Measurements from ENCODE around the gene BMI1. TPM values are rescaled to one million over a fixed set of nuclear protein-coding genes. Genes with fewer than 3 reads are reported as not detected.

BMI1 gene
- total RNA-seq, 4 donors from 2014 or later: 41.2 to 73.5 (median 59.0) TPM

DNA sequence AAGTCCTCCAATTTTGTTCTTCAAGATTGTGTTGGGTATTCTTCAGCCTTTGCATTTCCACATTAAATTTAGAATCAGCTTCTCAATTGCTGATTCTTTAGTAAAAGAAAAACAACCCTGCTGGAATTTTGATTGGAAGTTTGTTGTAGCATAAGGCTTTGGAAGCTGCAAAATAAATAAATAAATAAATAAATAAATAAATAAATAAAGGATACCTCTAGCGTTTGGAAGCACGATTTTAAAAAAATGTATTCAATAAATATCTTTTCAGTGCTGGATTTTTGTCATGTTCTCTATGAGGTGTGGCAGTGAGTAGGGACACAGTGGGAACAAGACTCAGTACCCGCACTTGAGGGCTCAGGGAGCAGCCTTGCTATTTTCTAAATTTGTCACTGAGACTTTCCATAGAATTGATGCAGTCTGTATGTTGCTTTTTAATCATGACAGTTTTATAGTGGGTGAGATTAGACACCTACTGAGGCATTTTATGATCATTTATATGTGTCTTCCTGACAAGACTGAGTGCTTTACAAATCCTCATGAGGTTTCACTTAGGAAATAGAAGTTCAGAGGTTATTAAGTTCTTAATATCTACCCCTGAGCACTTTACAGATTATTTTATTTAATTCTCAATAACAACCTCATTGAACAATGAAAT lies 27.0 kb upstream of the BMI1 start:
- H3K4me3 ChIP-seq (replicated peaks in 1 of 3): no peak overlapping the region
- H3K36me3 ChIP-seq: no peaks in the 10 kb centered on the region
- H3K27me3 ChIP-seq: no peaks in the 10 kb centered on the region
- WGBS, 2 donors: 92 to 93% methylated on average over 3 of the region's 3 CpGs
- intact Hi-C loops (cut with DNase I): no loop called here
- H3K4me1 ChIP-seq: no peaks in the 10 kb centered on the region
- H3K9me3 ChIP-seq: no peaks in the 10 kb centered on the region
- DNase-seq: no peak
- TF ChIP-seq, protein P1, sequence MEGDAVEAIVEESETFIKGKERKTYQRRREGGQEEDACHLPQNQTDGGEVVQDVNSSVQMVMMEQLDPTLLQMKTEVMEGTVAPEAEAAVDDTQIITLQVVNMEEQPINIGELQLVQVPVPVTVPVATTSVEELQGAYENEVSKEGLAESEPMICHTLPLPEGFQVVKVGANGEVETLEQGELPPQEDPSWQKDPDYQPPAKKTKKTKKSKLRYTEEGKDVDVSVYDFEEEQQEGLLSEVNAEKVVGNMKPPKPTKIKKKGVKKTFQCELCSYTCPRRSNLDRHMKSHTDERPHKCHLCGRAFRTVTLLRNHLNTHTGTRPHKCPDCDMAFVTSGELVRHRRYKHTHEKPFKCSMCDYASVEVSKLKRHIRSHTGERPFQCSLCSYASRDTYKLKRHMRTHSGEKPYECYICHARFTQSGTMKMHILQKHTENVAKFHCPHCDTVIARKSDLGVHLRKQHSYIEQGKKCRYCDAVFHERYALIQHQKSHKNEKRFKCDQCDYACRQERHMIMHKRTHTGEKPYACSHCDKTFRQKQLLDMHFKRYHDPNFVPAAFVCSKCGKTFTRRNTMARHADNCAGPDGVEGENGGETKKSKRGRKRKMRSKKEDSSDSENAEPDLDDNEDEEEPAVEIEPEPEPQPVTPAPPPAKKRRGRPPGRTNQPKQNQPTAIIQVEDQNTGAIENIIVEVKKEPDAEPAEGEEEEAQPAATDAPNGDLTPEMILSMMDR (IDR thresholded peaks at IDR 0.05): no peak
- TF ChIP-seq POLR2A (IDR thresholded peaks at IDR 0.05): no peak
- H3K27ac ChIP-seq: no peak overlapping the region

DNA sequence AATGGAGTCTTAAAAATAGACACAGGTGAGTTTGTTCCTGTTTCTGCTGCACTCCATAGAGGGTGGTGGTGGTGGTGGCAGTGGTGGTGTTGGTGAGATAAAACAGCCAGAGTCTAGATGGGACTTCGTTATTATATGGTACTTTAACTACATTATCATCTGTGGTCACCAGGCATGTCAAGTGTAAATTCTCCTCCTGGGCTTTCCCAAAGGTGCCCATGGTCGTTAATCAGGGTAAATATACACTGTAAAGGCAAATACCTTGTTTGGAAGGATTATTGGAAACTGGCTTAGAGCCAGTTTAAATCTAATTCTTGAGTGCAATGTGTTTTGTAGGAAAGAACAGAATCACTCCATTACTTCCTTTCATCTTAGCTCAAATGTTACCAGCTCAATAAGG lies 26.2 kb upstream of the BMI1 start:
- Histone ChIP-seq H3K27ac (no peak overlapping the region), H3K4me1 (no peaks in the 10 kb centered on the region), H3K36me3 (no peaks in the 10 kb centered on the region), H3K9me3 (no peaks in the 10 kb centered on the region), H3K4me3 (replicated peaks in 1 of 3) (no peak overlapping the region), H3K27me3 (no peaks in the 10 kb centered on the region)
- TF ChIP-seq, protein P1 (IDR thresholded peaks at IDR 0.05): no peak
- TF ChIP-seq POLR2A (IDR thresholded peaks at IDR 0.05): no peak
- DNase-seq: no peak
- intact Hi-C loops (cut with DNase I): no loop called here
- WGBS, 2 donors: 39 to 50% methylated on average over 2 of the region's 2 CpGs

DNA sequence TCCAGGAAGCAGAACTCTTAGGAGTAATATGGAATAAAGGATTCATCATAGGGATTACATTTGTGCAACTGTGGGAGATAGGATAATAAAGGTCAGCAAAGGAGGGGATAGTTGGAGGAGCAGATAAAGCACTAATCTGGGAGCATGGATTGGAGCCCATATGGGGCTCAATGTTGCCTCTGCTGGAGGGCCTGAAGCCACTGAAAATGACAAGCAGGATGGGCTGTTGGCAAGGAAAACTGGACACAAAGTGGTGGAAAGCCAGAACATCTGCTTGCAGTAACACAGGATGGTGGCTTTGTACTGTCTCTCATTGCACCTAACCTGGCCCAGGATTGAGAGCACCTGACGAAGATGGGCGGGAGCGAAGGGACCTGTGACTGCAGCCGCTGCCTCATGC lies 19.7 kb upstream of the BMI1 start:
- Histone ChIP-seq H3K4me1 (no peaks in the 10 kb centered on the region), H3K36me3 (no peaks in the 10 kb centered on the region), H3K9me3 (no peaks in the 10 kb centered on the region), H3K27me3 (no peaks in the 10 kb centered on the region), H3K27ac (no peak overlapping the region), H3K4me3 (replicated peaks in 1 of 3) (no peak overlapping the region)
- intact Hi-C loops (cut with DNase I): loop anchor here (10.0 kb wide), 1 partner anchor 56 kb away; no protein-coding TSS in a partner anchor
- no peak for TF ChIP-seq POLR2A (IDR thresholded peaks at IDR 0.05)
- TF ChIP-seq, protein P1 (IDR thresholded peaks at IDR 0.05): no peak
- WGBS, 2 donors: 97 to 100% methylated on average over 4 of the region's 4 CpGs
- no peak for DNase-seq

DNA sequence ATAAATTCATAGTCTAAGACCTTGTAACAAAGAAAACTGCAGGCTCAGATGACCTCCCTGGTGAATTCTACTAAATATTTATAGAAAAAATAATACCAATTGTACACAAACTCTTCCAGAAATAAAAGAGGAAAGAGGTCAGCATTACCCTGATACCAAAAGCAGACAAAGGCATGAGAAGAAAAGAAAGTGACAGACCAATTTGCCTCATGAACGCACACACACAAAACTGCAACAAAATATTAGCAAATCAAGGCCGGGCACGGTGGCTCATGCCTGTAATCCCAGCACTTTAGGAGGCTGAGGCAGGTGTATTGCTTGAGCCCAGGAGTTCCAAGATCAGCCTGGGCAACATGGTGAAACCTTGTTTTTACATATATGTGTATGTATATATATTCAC lies 17.4 kb upstream of the BMI1 start:
- Histone ChIP-seq H3K27ac (no peak overlapping the region), H3K27me3 (no peaks in the 10 kb centered on the region), H3K9me3 (no peaks in the 10 kb centered on the region), H3K4me1 (no peaks in the 10 kb centered on the region), H3K4me3 (replicated peaks in 1 of 3) (no peak overlapping the region), H3K36me3 (no peaks in the 10 kb centered on the region)
- 96 to 98% methylated on average over 3 of the region's 3 CpGs for WGBS, 2 donors
- TF ChIP-seq, protein P1 (IDR thresholded peaks at IDR 0.05): no peak
- no peak for TF ChIP-seq POLR2A (IDR thresholded peaks at IDR 0.05)
- no peak for DNase-seq
- intact Hi-C loops (cut with DNase I): loop anchor here (10.0 kb wide), 1 partner anchor 59 kb away; no protein-coding TSS in a partner anchor

DNA sequence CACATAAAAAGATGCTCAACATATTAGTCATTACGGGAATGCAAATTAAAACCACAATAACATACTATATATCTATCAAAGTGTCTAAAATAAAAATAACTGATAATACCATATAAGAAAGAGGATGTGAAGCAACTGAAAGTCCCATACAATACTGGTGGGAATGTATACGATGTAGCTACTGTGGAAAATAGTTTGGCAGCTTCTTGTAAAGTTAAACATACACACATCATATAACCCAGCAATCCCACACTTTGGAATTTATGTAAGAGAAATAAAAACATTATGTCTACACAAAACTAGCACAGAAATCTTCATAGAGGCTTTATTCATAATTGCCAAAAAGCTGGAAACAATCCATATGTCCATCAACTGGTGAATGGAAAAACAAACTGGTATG lies 15.2 kb upstream of the BMI1 start:
- Histone ChIP-seq H3K9me3 (no peaks in the 10 kb centered on the region), H3K36me3 (no peaks in the 10 kb centered on the region), H3K4me3 (replicated peaks in 1 of 3) (no peak overlapping the region), H3K27ac (no peak overlapping the region), H3K4me1 (no peaks in the 10 kb centered on the region), H3K27me3 (peaks cover 4% of the 10 kb centered on the region)
- TF ChIP-seq POLR2A (IDR thresholded peaks at IDR 0.05): no peak
- TF ChIP-seq, protein P1 (IDR thresholded peaks at IDR 0.05): no peak
- intact Hi-C loops (cut with DNase I): loop anchor here (10.0 kb wide), 1 partner anchor 61 kb away; no protein-coding TSS in a partner anchor
- no peak for DNase-seq
- 83 to 93% methylated on average over 2 of the region's 2 CpGs for WGBS, 2 donors
